Endothelial cell of hepatic sinusoid (primary cell): ENCODE measurements around the gene CDK5RAP1.
"Not testable (repeated sequence)": the region's sequence is repeated elsewhere in the genome, so short reads cannot be mapped to it uniquely, and the experiment has no call there.

Experiments used
- in situ Hi-C: cut with HindIII; loops from 2 replicates; pipeline ENCODE4 v1.10.0; 2017; ENCODE audit warnings: low sequenced_read_pairs

Gene CDK5RAP1

DNA sequence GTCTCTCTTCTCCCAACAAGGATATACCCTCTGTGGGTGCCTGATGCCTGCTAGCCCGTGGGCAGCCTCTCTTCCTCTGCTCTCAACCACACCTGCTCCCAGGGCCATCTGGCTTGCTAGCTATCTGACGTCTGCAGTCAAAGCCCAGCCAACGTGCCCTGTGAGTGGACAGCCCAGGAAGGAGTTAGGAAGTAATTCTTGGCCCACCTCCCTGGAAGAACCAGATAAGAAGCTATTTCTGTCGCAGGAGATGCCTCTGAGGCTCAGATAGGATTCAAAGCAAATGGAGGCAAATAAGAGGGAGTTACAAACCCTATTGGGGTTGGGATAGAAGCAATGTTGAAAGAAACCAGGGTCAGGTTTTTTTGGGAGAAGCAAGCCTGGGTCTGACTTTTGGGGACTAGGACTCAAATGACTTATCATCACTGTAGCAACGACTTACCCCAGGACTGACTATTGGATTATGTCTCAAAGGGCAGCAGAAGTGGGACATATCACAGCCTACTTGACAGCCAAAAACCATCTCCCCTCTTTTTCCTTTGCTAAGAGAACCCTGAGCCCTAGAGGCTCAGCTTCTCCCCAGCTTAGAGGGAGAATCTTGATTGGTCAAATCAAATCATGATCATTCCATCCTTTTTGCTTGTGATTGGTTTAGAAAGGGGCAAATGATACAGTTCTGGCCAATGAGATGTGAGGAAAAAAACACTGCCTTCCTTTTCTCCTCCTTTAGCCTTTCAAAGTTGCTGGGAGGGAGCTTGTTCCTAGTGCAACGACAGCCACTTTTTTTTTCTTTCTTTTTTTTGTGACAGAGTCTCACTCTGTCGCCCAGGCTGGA lies 18.0 kb upstream of the CDK5RAP1 start:
- in situ Hi-C loops, result no loop called here

- in situ Hi-C loops, result no loop called here
Observed at GRCh38 chr20:33418033-33418432, 16.7 kb upstream of the CDK5RAP1 start.

DNA sequence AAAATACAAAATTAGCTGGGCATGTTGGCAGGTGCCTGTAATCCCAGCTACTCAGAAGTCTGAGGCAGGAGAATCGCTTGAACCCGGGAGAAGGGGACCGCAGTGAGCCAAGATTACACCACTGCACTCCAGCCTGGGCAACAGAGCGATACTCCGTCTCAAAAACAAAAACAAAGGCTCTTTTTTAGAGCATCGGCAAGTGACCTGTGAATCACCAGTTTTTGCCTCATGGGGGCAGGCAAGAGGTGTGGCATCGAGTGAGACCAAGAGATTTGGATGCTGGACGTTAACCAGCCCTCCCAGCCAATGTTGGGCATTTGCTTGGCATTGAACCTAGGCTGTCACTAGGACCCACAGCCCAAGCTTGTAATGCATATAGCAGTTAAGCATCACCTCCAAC lies 14.6 kb upstream of the CDK5RAP1 start:
- in situ Hi-C loops, result no loop called here

- in situ Hi-C loops, result no loop called here
Observed at GRCh38 chr20:33412484-33412838, 11.1 kb upstream of the CDK5RAP1 start.

- in situ Hi-C loops, result no loop called here
Observed at GRCh38 chr20:33411711-33412483, 10.6 kb upstream of the CDK5RAP1 start.

GRCh38 chr20:33411242-33411641 lies 9.9 kb upstream of the CDK5RAP1 start:
- in situ Hi-C loops, result no loop called here

- in situ Hi-C loops, result no loop called here
Observed at GRCh38 chr20:33410081-33410742, 8.9 kb upstream of the CDK5RAP1 start.

DNA sequence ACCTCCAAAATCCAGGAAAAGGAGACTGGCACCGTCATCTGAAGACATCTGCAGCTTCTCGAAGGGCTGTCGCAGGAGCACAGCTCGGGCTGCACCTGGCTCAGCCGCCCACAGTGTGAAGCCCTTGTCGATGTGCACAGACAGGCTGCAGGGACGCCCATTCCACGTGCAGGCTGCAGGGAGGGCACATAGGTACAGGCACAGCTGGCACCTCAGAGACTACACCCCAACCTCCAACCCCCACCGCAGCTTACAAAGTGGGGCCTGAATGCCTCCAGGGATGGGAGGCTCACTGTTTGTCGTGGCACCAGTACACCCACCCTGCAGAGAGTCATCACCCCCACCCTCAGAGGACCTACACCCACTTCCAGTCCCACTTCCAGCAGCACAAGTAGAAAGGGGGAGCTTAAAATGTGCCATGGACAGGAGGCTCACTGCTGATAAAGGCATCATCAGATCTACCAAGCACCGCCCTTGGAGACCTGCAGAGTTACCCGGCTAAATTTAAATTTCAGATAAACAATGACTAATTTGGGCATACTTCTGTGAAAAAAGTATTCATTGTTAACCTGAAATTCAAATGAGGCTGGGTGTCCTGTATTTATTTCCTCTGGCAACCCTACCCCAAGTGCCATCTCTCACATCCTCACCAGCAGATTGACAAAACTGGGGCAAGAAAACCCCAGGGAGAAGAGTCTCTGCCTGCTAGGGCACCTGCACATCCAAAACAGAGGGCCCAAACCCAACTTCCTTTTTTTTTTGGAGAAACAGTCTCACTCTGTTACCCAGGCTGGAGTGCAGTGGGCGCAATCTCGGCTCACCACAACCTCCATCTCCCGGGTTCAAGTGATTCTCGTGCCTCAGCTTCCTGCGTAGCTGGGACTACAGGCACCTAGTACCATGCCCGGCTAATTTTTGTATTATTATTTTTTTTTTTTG lies 7.7 kb upstream of the CDK5RAP1 start:
- in situ Hi-C loops, result no loop called here

GRCh38 chr20:33408313-33408712 lies 7.0 kb upstream of the CDK5RAP1 start:
- in situ Hi-C loops, result no loop called here

DNA sequence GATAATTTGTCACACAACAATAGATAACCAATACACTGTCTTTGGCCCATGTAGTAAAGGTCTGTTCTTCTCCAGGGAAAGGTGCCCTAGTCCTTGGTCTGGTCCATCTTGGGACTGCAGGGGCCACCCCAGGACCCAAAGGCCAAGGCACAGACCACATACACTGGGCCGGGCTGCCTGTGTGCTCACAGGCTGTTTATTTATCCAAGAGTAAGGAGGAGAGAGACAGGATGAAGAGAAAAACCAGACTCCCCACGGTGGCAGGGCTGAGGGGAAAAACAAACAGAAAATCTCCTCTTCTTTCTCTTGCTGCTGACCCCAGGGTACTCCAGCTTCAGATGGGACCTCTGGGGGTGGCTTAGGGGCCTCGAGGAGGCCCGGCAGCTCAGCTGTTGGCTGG lies 6.5 kb upstream of the CDK5RAP1 start:
- in situ Hi-C loops, result no loop called here

- in situ Hi-C loops, result no loop called here
Observed at GRCh38 chr20:33407251-33407650, 5.9 kb upstream of the CDK5RAP1 start.

DNA sequence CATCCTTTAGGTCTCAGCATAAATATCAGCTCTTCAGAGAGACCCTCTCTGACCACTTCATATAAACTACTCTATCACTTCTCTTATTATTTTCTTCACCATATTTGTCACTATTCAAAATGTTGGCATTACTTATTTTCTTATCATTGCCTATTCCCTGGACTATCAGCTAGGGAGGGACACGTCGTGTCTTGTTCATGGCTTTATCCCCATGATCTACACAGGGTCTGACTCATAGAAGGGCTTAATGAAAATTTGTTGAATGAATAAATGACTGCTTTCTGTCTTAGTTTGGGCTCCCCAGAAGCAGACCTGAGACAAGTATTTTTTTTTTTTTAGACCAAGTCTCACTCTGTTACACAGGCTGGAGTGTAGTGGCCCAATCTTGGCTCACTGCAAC lies 3.0 kb upstream of the CDK5RAP1 start:
- in situ Hi-C loops, result no loop called here

- in situ Hi-C loops, result no loop called here
Observed at GRCh38 chr20:33401921-33402369, 626 bp upstream of the CDK5RAP1 start.

DNA sequence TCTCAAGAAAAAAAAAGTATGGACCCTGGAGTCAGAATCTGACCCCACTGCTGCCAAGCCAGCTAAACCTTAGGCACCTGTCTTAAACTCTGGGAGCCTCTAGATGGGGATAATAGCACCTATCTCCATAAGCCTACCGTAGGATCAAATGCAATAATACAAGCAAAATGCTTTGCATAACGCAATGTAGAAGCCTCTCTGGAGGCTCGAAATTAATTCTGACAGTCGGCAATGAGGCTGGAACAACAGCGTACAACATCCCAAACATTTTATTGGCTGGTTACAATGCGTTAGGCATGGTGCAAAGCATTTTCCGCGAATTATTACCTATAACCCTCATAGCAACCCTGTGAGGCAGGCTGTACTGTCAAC lies 521 bp downstream of the CDK5RAP1 start:
- in situ Hi-C loops, result no loop called here

GRCh38 chr20:33399924-33400323 lies 1.4 kb downstream of the CDK5RAP1 start:
- in situ Hi-C loops, result no loop called here

GRCh38 chr20:33394718-33395117 lies 6.6 kb downstream of the CDK5RAP1 start:
- in situ Hi-C loops, result no loop called here

GRCh38 chr20:33393609-33394008 lies 7.7 kb downstream of the CDK5RAP1 start:
- in situ Hi-C loops, result no loop called here

GRCh38 chr20:33391722-33392415 lies 9.4 kb downstream of the CDK5RAP1 start:
- in situ Hi-C loops, result no loop called here

- in situ Hi-C loops, result not testable (repeated sequence)
Observed at GRCh38 chr20:33389326-33389725, 12.0 kb downstream of the CDK5RAP1 start.

DNA sequence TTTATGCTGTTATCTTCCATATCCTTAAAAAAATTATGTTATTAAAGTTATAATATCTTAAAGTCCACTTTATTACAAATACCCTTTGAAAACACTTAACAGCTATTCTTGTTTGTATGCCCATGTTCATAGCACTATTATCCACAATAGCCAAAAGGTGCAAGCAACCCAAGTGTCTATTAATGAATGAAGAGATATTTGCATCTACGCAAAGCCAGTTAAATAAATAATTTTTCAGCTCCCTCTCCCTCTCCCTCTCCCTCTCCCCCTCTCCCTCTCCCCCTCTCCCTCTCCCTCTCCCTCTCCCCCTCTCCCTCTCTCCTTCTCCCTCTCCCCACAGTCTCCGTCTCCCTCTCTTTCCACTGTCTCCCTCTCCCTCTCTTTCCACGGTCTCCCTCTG lies 13.1 kb downstream of the CDK5RAP1 start:
- in situ Hi-C loops, result no loop called here
